Anterior cingulate cortex (tissue), 58 donors: ENCODE results near the gene SSC5D.

Source experiments
- DNase-seq, 58 donors: peaks; one replicate each; lab custom pipeline; 2025; lab: John Stamatoyannopoulos, UW

Gene SSC5D

GRCh38 chr19:55467236-55468053, 20.8 kb upstream of the SSC5D start:
- peak in 31 of 58 donors; percentile 7 to 67 (median 20) for DNase-seq

DNA sequence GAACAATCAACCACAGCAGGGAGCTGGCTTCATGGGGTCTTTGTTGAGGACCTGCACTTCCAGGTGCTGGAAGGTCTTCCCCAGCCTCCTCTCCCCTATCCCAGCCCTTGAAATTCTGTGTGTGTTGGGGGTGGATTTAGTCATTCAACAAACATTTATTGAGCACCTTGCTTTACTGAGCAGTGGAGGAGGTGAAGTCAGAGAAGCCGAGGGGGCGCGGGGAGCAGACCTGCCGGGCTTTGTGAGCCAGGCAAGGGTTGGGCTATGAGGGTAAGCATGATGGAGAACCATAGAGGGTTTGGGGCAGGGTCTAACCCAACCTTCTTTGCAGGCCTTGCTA, 20.2 kb upstream of the SSC5D start:
- no peak for DNase-seq

- no peak for DNase-seq
Observed at GRCh38 chr19:55471266-55471665, 17.0 kb upstream of the SSC5D start.

GRCh38 chr19:55472463-55472862, 15.8 kb upstream of the SSC5D start:
- no peak for DNase-seq

- no peak for DNase-seq
Observed at GRCh38 chr19:55473225-55474012, 14.8 kb upstream of the SSC5D start.

DNA sequence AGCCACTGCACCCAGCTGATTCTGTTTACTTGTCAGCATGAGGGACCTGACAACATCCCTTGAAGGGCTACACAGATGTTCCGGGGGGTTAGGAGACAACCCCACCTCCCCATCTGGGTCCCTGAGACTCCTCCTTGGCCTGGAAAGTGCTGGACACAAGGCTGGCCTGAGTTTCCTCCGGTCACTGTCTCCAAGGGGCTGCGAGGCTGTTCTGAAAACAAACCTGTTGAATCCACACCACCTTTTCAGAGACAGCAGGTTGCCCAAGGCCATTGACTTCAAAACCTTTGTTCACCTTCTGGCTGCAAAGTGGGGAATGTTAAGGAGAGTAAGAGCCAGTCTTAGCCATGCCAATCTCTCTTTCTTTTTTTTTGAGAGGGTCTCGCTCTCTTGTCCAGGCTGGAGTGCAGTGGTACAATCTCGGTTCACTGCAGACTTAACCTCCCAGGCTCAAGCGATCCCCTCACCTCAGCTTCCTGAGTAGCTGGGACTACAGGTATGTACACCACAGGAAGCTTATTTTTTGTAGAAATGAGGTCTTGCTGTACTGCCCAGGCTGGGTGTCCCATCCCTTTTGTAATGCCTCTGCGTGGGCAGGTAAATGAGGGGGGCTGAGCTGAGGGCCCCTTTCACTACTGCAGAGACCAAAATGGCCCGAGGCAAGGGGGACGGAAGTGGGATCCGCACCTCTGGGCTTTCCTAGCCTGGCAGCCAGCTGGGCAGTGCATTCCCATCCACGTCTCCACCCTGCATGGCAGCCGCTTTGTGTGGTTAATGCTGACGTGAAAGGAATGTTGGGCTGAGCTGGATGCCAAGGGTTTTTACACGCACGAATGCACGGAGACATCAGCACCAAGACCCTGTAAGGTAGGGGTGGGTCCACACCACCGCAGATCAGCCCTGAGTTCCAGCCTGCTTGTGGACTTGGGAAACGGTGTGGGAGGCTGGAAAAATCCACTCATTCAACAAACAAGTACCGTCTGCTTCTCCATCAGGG, 13.7 kb upstream of the SSC5D start:
- no peak for DNase-seq

GRCh38 chr19:55476100-55476775, 12.0 kb upstream of the SSC5D start, which contains the start of gene ZNF628:
Gene ZNF628 (plus strand): TSS chr19:55476617. CDS start chr19:55479911, 3,294 bp downstream.
- peak; percentile 71 to 99 (median 98) for DNase-seq

GRCh38 chr19:55477905-55478304, 10.3 kb upstream of the SSC5D start:
- no peak for DNase-seq

DNA sequence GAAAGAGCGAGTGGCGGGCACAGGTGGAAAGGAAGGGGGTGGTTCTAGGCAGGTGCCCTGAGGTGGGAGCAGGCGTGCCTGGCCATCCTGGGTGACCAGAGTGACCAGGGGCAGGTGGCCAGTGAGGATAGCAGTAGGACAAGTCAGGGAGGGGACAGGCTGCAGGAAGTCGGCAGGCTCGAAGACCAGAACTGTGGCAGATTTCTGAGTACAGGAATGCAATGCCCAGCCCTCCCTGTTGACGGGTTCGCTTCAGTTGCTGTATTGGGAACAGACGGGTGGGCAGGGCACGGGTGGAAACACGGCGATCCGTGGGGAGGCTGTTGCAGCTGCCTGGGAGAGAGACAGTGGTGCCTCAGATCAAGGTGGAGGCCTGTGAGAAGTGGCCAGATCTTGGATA, 9.9 kb upstream of the SSC5D start:
- no peak for DNase-seq

DNA sequence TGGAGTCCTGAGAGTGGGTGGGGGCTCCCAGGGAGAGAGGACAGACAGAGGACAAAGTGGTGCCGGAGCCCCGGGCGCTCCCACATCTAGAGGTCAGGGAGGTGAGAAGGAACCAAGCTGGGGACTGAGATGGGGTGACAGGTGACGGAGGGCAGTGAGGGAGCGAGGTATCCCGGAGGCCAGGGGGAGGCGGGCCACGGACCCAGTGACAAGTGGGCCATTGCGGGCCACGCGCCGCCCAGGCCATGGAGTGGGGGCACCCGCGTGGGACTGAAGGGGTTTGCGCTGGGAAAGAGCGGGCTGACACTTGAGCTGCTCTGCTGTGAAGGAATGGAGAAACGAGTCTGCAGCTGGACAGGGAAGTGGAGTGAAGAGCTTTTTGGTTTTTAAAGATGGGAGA, 9.2 kb upstream of the SSC5D start:
- DNase-seq: no peak

DNA sequence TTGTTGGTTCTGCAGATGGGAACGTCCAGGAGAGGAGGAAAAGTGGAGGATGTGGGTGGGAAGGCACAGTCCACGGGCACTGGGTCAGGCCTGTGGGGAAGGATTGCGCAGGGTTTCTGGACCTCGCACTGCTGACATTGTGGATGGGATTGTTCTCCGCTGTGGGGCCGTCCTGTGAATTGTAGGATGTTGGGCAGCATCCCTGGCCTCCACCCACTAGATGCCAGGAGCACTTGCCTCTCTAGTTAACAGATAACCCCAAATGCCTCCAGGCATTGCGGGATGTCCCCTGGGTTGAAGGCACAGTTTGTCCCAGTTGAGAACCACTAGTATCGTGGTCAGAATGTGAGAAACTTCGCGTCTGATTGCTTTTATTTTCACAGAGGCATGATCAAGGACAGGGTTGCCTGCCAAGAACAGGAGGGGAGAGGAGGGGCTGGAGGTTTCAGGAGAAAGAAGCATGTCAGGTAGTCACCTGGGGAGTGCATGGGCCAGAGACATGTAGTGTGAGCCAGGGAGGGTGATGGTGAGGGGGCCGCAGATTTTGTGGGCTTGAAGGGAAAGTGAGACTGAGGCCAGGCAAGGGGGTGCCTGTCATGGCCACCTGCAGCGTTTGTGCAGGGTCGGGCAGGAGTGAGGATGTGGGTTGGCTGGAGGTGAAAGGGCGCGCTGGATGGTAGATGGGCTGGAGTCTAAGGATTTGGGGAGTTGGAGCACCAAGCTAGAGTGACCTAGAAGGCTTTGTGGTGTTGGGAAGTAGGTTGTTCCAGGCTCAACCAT, 8.6 kb upstream of the SSC5D start:
- no peak for DNase-seq

DNA sequence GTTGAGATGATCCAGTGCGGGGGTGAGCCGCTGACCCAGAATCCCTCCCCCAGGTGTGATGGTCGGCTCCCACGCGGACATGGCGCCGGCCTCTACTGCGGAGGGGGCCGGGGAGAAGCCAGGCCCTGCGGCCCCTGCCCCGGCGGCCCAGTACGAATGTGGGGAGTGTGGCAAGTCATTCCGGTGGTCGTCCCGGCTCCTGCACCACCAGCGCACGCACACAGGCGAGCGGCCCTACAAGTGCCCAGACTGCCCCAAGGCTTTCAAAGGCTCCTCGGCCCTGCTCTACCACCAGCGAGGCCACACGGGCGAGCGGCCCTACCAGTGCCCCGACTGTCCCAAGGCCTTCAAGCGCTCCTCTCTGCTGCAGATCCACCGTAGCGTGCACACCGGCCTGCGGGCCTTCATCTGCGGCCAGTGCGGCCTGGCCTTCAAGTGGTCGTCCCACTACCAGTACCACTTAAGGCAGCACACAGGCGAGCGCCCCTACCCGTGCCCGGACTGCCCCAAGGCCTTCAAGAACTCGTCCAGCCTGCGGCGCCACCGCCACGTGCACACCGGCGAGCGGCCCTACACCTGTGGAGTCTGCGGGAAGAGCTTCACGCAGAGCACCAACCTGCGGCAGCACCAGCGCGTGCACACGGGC, 7.0 kb upstream of the SSC5D start:
- no peak for DNase-seq

GRCh38 chr19:55481794-55482155, 6.5 kb upstream of the SSC5D start:
- DNase-seq: no peak

- DNase-seq: no peak
Observed at GRCh38 chr19:55482156-55482961, 5.9 kb upstream of the SSC5D start.

GRCh38 chr19:55482967-55483705, 5.1 kb upstream of the SSC5D start:
- DNase-seq: no peak

GRCh38 chr19:55483706-55484592, 4.3 kb upstream of the SSC5D start:
- DNase-seq: no peak
